Measurements from ENCODE around the gene GOLGA6L25. TPM values are rescaled to one million over a fixed set of nuclear protein-coding genes. Genes with fewer than 3 reads are reported as not detected.
A peak's percentile ranks its signal among the peaks of the same experiment; 100 is the strongest.
"Not testable (repeated sequence)": the region's sequence is repeated elsewhere in the genome, so short reads cannot be mapped to it uniquely, and the experiment has no call there.

Gene GOLGA6L25, protein sequence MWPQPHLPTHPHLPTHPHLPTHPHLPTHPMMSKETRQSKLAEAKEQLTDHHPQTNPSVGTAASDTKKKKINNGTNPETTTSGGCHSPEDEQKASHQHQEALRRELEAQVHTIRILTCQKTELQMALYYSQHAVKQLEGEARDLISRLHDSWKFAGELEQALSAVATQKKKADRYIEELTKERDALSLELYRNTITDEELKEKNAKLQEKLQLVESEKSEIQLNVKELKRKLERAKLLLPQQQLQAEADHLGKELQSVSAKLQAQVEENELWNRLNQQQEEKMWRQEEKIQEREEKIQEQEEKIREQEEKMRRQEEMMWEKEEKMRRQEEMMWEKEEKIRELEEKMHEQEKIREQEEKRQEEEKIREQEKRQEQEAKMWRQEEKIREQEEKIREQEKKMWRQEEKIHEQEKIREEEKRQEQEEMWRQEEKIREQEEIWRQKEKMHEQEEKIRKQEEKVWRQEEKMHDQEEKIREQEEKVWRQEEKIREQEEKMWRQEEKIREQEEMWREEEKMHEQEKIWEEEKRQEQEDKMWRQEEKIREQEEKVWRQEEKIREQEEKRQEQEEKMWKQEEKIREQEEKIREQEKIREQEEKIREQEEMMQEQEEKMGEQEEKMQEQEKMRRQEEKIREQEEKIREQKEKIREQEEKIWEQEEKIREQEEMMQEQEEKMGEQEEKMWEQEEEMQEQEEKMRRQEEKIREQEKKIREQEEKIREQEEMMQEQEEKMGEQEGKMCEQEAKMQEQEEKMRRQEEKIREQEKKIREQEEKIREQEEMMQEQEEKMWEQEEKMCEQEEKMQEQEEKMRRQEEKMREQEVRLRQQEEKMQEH
- not detected for total RNA-seq

DNA sequence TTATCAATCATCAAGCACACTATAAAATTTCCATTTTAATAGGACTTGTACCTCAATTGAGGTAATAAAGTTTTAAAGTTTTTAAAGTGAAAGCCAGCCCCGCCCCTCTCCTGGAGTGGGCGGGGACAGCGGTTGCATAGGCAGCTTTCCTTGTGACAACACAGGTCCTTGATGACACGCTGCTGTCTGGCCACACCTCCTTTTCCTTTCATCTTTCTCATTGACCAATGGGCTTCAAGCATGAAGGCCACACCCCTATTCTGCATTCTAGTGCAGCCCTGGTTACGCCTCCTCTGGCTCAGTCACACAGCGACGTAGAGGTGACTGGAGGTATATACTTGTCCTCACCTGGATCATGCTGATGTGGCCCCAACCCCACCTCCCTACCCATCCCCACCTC is at the start of gene GOLGA6L25:
Gene GOLGA6L25 (plus strand): TSS at position 301 of the 400 bp plus-strand sequence. CDS start 61 bp downstream, at position 362.
- CTCF ChIA-PET; H3K9me3 Mint-ChIP-seq; POLR2A ChIA-PET; DNase-seq; H3K36me3 Mint-ChIP-seq; intact Hi-C loops (cut with micrococcal nuclease); H3K4me3 Mint-ChIP-seq; H3K27ac Mint-ChIP-seq; H3K27me3 Mint-ChIP-seq; H3K4me1 Mint-ChIP-seq (ENCODE audit: low read depth): not testable (repeated sequence)

DNA sequence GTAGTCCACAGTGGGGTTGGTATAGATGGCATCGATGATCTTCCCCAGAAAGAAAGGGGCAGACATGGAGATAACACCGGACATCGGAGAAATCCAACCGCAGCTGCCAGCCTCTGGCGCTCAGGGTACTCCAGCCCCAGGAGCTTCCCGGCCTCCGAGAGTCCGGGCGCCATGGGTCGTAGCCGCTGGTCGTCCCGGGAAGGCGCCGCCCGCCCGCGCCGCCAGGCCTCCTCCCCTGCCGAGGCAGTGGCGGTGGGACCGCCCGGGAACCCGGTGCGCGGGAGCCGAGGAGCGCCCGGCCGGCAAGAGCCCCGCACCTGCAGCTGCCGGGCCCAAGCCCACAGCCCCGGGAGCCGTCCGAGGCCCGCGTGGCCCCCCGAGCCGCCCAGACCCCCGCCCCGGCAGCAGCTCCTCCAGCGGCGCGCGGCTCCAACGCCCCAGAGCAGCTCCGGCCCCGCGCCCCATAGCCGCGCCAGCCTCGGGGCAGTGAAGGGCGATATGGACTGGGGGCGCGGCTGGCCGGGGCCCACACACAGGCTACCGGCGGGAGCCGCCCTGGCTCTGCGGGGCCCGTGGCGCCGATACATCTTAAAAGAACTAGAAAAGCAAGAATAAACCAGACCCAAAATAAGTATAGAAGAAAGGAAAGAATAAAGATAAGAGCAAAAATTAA is 45.0 kb upstream of the GOLGA6L25 start:
- H3K36me3 Mint-ChIP-seq; H3K27me3 Mint-ChIP-seq; H3K4me3 Mint-ChIP-seq; intact Hi-C loops (cut with micrococcal nuclease); H3K4me1 Mint-ChIP-seq (ENCODE audit: low read depth); H3K9me3 Mint-ChIP-seq; DNase-seq; CTCF ChIA-PET; H3K27ac Mint-ChIP-seq; POLR2A ChIA-PET: not testable (repeated sequence)

DNA sequence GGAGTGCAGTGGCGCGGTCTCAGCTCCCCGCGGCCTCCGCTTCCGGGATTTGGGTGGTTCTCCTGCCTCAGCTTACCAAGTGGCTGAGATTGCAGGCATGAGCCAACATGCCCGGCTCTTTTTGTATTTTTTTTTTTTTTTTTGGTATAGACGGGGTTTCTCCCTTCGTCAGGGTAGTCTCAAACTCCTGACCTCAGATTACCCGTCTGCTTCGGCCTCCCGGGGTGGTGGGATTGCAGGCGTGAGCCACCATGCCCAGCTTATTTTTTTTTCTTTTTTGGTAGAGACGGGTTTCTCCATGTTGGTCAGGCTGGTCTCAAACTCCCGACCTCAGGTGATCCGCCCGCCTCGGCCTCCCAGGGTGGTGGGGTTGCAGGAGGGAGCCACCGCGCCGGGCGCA is 39.2 kb upstream of the GOLGA6L25 start:
- POLR2A ChIA-PET; H3K36me3 Mint-ChIP-seq; H3K27me3 Mint-ChIP-seq; H3K4me1 Mint-ChIP-seq (ENCODE audit: low read depth); DNase-seq; H3K9me3 Mint-ChIP-seq; intact Hi-C loops (cut with micrococcal nuclease); CTCF ChIA-PET; H3K4me3 Mint-ChIP-seq; H3K27ac Mint-ChIP-seq: not testable (repeated sequence)

DNA sequence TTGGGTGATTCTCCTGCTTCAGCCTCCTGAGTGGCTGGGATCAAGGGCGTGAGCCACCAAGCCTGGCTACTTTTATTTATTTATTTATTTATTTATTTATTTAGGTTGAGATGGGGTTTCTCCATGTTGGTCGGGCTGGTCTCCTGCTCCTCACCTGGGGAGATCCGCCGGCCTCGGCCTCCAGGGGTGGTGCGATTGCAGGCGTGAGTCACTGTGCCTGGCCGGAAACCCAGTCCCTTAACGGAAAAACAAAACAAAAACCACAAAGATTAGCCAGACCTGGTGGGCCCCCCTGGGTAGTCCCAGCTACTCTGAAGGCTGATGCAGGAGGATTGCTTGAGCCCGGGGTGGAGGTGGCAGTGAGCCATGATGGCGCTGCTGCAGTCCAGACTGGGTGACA is 38.2 kb upstream of the GOLGA6L25 start:
- POLR2A ChIA-PET; DNase-seq; H3K27ac Mint-ChIP-seq; H3K27me3 Mint-ChIP-seq; H3K4me1 Mint-ChIP-seq (ENCODE audit: low read depth); H3K9me3 Mint-ChIP-seq; intact Hi-C loops (cut with micrococcal nuclease); CTCF ChIA-PET; H3K36me3 Mint-ChIP-seq; H3K4me3 Mint-ChIP-seq: not testable (repeated sequence)

DNA sequence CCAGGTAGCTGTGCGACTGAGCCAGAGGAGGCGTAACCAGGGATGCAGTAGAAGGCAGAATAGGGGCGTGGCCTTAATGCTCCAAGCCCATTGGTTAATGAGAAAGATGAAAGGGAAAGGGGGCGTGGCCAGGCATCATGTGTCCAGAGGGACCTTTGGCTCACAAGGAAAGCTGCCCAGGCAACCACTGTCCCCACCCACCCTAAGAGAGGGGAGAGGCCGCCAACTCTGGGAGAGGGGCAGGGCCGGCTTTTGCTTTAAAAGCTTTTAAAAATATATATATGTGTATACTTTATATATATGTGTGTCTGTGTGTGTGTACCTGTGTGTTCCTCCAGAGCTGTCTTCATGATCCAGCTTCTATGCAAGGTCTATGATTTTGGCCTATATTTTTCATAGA is 20.4 kb upstream of the GOLGA6L25 start, which contains the start of gene GOLGA8G:
Gene GOLGA8G (minus strand): TSS at position 18 of the 400 bp plus-strand sequence. CDS start 62 bp downstream, outside the sequence.
- H3K4me1 Mint-ChIP-seq (ENCODE audit: low read depth); H3K27me3 Mint-ChIP-seq; H3K36me3 Mint-ChIP-seq; DNase-seq; H3K4me3 Mint-ChIP-seq; H3K27ac Mint-ChIP-seq; CTCF ChIA-PET; POLR2A ChIA-PET; intact Hi-C loops (cut with micrococcal nuclease); H3K9me3 Mint-ChIP-seq: not testable (repeated sequence)

DNA sequence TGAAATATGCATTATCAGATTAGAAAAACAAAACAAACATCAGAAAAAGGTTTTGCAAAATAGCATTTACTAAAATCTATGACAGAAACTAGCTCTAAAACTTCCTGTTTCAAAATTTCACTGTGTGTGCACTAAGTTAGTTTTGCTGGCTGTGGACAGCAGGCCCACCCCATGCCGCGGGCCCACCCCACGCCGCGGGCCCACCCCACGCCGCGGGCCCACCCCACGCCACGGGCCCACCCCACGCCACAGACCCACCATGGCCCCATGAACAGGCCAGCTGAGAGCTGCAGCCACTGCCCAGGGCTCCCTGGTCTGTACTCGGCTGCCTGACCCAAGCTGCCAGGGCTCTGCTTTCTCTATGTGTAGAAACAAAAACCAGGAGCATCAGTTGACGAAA is 20.0 kb downstream of the GOLGA6L25 start:
- H3K27me3 Mint-ChIP-seq; CTCF ChIA-PET; POLR2A ChIA-PET; H3K36me3 Mint-ChIP-seq; H3K4me3 Mint-ChIP-seq; H3K27ac Mint-ChIP-seq; H3K4me1 Mint-ChIP-seq (ENCODE audit: low read depth); H3K9me3 Mint-ChIP-seq; intact Hi-C loops (cut with micrococcal nuclease); DNase-seq: not testable (repeated sequence)

DNA sequence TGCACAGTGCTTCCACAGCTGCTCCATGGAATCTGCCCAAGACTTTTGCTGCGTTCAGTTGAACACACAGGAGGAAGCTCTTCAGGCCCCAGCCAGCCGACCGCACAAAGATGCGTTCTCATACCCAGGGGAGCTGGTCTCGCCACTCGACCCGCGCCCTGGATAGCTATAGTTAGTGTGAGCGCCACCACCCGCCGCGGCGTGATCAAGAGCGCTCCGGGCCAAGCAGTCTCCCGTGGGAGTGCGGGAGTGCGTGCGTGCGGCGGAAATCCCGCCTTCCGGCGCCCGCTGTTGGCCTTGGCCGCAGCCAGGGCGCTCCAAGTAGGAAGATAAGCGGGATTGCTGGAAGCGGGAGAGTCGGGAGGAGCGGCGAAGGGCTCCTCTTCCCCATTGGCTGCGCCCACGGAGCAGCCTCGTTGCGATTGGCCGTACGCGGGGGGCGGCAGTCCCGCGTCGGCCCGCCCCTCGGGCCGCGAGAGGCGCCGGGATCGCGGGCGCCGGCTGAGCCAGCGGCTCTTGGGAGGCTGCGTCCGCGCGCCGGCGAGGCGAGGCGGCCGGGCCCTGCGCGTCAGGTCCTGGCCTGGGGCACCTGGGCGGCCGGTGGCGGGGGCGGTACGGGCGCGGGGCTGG is 35.7 kb downstream of the GOLGA6L25 start:
- H3K4me1 Mint-ChIP-seq (ENCODE audit: low read depth); H3K9me3 Mint-ChIP-seq; H3K27me3 Mint-ChIP-seq; H3K4me3 Mint-ChIP-seq; POLR2A ChIA-PET; CTCF ChIA-PET; H3K27ac Mint-ChIP-seq; intact Hi-C loops (cut with micrococcal nuclease); H3K36me3 Mint-ChIP-seq; DNase-seq: not testable (repeated sequence)

DNA sequence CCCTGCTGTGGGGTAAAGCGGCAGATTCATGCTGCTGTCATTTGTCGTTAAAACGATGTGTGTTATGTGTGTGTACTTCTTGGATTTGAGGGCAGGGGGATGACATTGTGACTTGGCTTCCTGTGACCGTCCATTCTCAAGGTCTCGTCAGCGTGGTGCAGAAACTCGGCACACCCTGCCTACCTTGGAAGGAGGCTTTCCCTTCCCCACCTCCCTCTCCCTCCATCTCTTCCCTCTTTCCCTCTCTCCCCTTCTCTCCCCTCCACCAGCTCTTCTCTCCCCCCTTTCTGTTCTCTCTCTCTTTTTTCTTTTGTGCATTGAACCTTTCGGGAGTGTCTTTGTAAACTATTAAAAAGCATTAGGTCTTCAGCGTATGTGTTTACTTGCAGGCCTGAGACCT is 36.4 kb downstream of the GOLGA6L25 start:
- H3K9me3 Mint-ChIP-seq; H3K27me3 Mint-ChIP-seq; intact Hi-C loops (cut with micrococcal nuclease); H3K4me1 Mint-ChIP-seq (ENCODE audit: low read depth); CTCF ChIA-PET; H3K36me3 Mint-ChIP-seq; POLR2A ChIA-PET: not testable (repeated sequence)
- H3K4me3 Mint-ChIP-seq = peak overlapping the region; percentile 95
- peak overlapping the region; percentile 79 for H3K27ac Mint-ChIP-seq
- DNase-seq = peak; percentile 10

DNA sequence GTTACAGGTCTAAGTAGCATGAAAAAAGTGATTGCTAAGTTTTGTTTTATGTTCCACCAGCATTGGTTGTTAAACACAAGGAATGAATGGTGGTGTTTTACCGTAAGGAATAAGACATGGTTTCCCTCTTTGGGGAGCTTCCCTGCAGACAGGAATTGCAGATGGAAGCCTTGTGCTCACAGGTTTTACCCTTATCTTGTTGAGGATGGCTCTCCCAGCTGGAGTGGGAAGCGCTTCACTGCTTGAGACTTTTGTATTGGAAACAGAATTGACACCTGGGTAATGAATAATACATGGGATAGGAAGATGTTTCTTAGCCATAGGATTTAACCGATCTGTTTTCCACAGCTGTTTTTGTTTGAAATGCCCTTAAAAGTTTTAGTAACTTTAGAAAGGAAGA is 39.0 kb downstream of the GOLGA6L25 start:
- DNase-seq; H3K27ac Mint-ChIP-seq; H3K4me3 Mint-ChIP-seq; POLR2A ChIA-PET; H3K9me3 Mint-ChIP-seq; CTCF ChIA-PET; H3K4me1 Mint-ChIP-seq (ENCODE audit: low read depth); H3K36me3 Mint-ChIP-seq; H3K27me3 Mint-ChIP-seq; intact Hi-C loops (cut with micrococcal nuclease): not testable (repeated sequence)

DNA sequence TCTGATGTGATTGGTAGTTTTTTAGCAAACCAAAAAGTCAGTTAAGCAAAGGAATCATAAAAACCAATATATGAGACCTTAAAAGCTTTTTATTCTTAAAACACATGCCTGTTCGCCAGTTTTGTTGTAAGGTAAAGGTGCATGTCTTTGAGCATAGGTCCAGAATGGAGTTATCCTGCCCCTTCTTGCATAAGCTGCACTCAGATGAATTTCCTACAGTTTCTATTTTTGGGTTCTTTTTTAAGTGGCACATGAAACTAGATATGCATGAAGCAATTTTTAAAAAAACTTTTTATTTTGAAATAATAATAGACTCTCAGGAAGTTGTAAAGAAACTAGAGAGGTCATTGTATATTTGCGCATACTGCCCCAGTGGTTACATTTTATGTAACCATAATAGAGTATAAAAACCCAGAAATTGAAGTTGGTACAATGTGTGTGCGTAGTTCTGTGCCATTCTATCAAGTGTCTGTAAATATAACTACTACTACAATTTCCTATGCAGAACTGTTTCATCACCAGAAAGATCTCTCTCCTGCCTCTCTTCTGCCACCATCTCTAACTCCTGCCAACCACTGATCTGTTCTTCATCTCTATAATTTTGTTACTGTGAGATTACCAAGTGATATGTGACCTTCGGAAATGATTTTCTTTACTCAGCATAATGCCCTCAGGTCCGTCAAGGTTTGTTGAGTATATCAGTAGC is 40.2 kb downstream of the GOLGA6L25 start:
- POLR2A ChIA-PET; H3K27ac Mint-ChIP-seq; H3K36me3 Mint-ChIP-seq; H3K4me1 Mint-ChIP-seq (ENCODE audit: low read depth); intact Hi-C loops (cut with micrococcal nuclease); CTCF ChIA-PET; H3K9me3 Mint-ChIP-seq; DNase-seq; H3K4me3 Mint-ChIP-seq; H3K27me3 Mint-ChIP-seq: not testable (repeated sequence)

DNA sequence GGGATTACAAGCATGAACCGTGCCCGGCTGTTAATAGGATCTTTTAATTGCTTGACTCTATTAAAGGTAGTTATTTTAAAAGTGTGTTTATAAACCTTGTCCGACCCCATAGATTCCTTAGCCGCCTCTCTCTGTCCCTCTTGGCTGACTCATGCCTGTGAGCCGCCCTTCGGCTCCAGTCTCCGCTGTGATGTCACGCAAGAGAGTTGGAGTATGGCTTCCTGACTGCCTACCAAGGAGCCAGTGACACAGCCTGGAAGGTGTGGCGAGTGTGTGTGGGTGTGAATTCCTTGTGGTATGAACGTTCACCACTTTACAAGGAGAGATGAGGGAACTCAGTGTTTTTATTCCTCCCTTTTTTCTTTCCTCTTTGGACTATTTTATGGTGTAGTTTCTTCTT is 44.1 kb downstream of the GOLGA6L25 start:
- H3K4me1 Mint-ChIP-seq (ENCODE audit: low read depth); H3K36me3 Mint-ChIP-seq; intact Hi-C loops (cut with micrococcal nuclease); H3K27me3 Mint-ChIP-seq; H3K4me3 Mint-ChIP-seq; H3K9me3 Mint-ChIP-seq; H3K27ac Mint-ChIP-seq; CTCF ChIA-PET; POLR2A ChIA-PET; DNase-seq: not testable (repeated sequence)

DNA sequence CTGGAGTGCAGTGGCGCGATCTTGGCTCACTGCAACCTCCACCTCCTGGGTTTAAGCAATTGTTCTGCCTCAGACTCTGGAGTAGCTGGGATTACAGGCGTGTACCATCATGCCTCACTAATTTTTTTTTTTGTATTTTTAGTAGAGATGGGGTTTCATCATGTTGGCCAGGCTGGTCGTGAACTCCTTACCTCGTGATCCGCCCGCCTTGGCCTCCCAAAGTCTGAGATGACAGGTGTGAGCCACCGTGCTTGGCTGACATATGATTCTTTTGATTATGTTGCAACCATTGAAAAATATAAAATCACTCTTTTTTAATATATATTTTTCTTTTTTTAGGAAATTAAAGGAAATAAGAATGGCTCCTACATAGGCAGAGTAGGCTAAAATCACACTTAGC is 44.8 kb downstream of the GOLGA6L25 start:
- H3K4me1 Mint-ChIP-seq (ENCODE audit: low read depth); H3K9me3 Mint-ChIP-seq; H3K27ac Mint-ChIP-seq; DNase-seq; H3K36me3 Mint-ChIP-seq; POLR2A ChIA-PET; H3K27me3 Mint-ChIP-seq; intact Hi-C loops (cut with micrococcal nuclease); CTCF ChIA-PET; H3K4me3 Mint-ChIP-seq: not testable (repeated sequence)
